Skeletal muscle tissue (tissue), 4 donors: Measurements from ENCODE around the gene NDOR1. TPM values are rescaled to one million over a fixed set of nuclear protein-coding genes. Genes with fewer than 3 reads are reported as not detected.

Experiments used
- H3K27ac ChIP-seq: one replicate; pipeline ENCODE4 v1.7.0; 2013; ENCODE audit warnings: mild to moderate bottlenecking, low read depth, low read length, inconsistent platforms
- H3K27me3 ChIP-seq, 3 donors: one replicate each; pipeline ENCODE4 v1.7.0; 2013; ENCODE audit warnings: low read length in 3 of 3; ENCODE audit not compliant: control insufficient read depth in 3 of 3, insufficient read depth in 3 of 3
- H3K36me3 ChIP-seq, 3 donors: one replicate each; pipeline ENCODE4 v1.7.0; 2013; ENCODE audit warnings: low read length in 3 of 3; ENCODE audit not compliant: control insufficient read depth in 3 of 3, insufficient read depth in 3 of 3
- H3K4me1 ChIP-seq, 3 donors: one replicate each; pipeline ENCODE4 v1.7.0; 2013; ENCODE audit warnings: low read length in 3 of 3, mild to moderate bottlenecking in 3 of 3; ENCODE audit not compliant: control insufficient read depth in 3 of 3, insufficient read depth in 3 of 3
- H3K4me3 ChIP-seq, 3 donors: one replicate each; pipeline ENCODE4 v1.7.0; 2013; ENCODE audit warnings: low read length in 3 of 3
- H3K9ac ChIP-seq, 3 donors: one replicate each; pipeline ENCODE4 v1.7.0; 2013; ENCODE audit warnings: low read length in 3 of 3, mild to moderate bottlenecking in 3 of 3, moderate library complexity in 2 of 3, low read depth in 1 of 3
- H3K9me3 ChIP-seq, 3 donors: one replicate each; pipeline ENCODE4 v1.7.0; 2013; ENCODE audit warnings: low read length in 3 of 3; ENCODE audit not compliant: control insufficient read depth in 3 of 3
- total RNA-seq: library from RNA; depleted of rRNA; stranded (reverse); fragments of >200 nt; gene quantifications from one replicate; pipeline ENCODE4 v1.2.3, GENCODE V29; 2014
- donor health status: Osteomylitis.

The NDOR1 gene
- total RNA-seq, 1 donor from 2014 or later = 4.7 TPM

GRCh38 chr9:137190315-137190856, 15.1 kb upstream of the NDOR1 start:
- peaks cover 26 to 40% (median 34%) of the 10 kb centered on the region in 3 donors for H3K36me3 ChIP-seq

GRCh38 chr9:137191245-137191644, 14.3 kb upstream of the NDOR1 start:
- peak overlapping the region in 1 of 3 donors; percentile 25 for H3K9ac ChIP-seq
- no peaks in the 10 kb centered on the region for H3K27me3 ChIP-seq
- peaks cover 37 to 75% (median 62%) of the 10 kb centered on the region in 3 donors for H3K4me1 ChIP-seq
- peaks cover 21 to 31% (median 26%) of the 10 kb centered on the region in 3 donors for H3K36me3 ChIP-seq
- H3K9me3 ChIP-seq = no peaks in the 10 kb centered on the region
- no peak overlapping the region for H3K4me3 ChIP-seq
- H3K27ac ChIP-seq = no peak overlapping the region

More at GRCh38 chr9:137190315-137190856, 15.1 kb upstream of the NDOR1 start:
- Histone ChIP-seq H3K9me3 (no peaks in the 10 kb centered on the region), H3K4me3 (peak overlapping the region in 1 of 3 donors; percentile 99), H3K9ac (peak overlapping the region in 2 of 3 donors; percentile 95 to 97), H3K4me1 (peaks cover 42 to 75% (median 61%) of the 10 kb centered on the region in 3 donors), H3K27ac (peak overlapping the region; percentile 90), H3K27me3 (no peaks in the 10 kb centered on the region)

GRCh38 chr9:137191691-137192447, 13.6 kb upstream of the NDOR1 start:
- peak overlapping the region in 1 of 3 donors; percentile 25 for H3K9ac ChIP-seq
- no peaks in the 10 kb centered on the region for H3K9me3 ChIP-seq
- no peak overlapping the region for H3K4me3 ChIP-seq
- H3K36me3 ChIP-seq = peaks cover 19 to 26% (median 22%) of the 10 kb centered on the region in 3 donors
- H3K27me3 ChIP-seq = no peaks in the 10 kb centered on the region
- H3K27ac ChIP-seq = no peak overlapping the region
- H3K4me1 ChIP-seq = peaks cover 30 to 73% (median 61%) of the 10 kb centered on the region in 3 donors

- H3K27me3 ChIP-seq = no peaks in the 10 kb centered on the region
- H3K36me3 ChIP-seq = peaks cover 17 to 20% (median 18%) of the 10 kb centered on the region in 3 donors
- H3K4me3 ChIP-seq = no peak overlapping the region
- H3K4me1 ChIP-seq = peaks cover 25 to 71% (median 58%) of the 10 kb centered on the region in 3 donors
- no peak overlapping the region for H3K27ac ChIP-seq
- no peaks in the 10 kb centered on the region for H3K9me3 ChIP-seq
- H3K9ac ChIP-seq = no peak overlapping the region
Observed at GRCh38 chr9:137192448-137192780, 13.1 kb upstream of the NDOR1 start.

- no peak overlapping the region for H3K9ac ChIP-seq
- no peaks in the 10 kb centered on the region for H3K9me3 ChIP-seq
- no peaks in the 10 kb centered on the region for H3K27me3 ChIP-seq
- no peak overlapping the region for H3K27ac ChIP-seq
- peaks cover 17 to 18% (median 18%) of the 10 kb centered on the region in 3 donors for H3K36me3 ChIP-seq
- peaks cover 20 to 71% (median 58%) of the 10 kb centered on the region in 3 donors for H3K4me1 ChIP-seq
- H3K4me3 ChIP-seq = no peak overlapping the region
Observed at GRCh38 chr9:137192859-137193258, 12.6 kb upstream of the NDOR1 start.

GRCh38 chr9:137193771-137194170, 11.7 kb upstream of the NDOR1 start:
- H3K27me3 ChIP-seq = no peaks in the 10 kb centered on the region
- H3K27ac ChIP-seq = no peak overlapping the region
- H3K36me3 ChIP-seq = peaks cover 17 to 18% (median 18%) of the 10 kb centered on the region in 3 donors
- H3K4me3 ChIP-seq = no peak overlapping the region
- no peaks in the 10 kb centered on the region for H3K9me3 ChIP-seq
- peaks cover 26 to 75% (median 66%) of the 10 kb centered on the region in 3 donors for H3K4me1 ChIP-seq
- H3K9ac ChIP-seq = peak overlapping the region in 1 of 3 donors; percentile 71

GRCh38 chr9:137194388-137194787, 11.1 kb upstream of the NDOR1 start:
- peak overlapping the region in 1 of 3 donors; percentile 71 for H3K9ac ChIP-seq
- H3K27me3 ChIP-seq = no peaks in the 10 kb centered on the region
- no peaks in the 10 kb centered on the region for H3K9me3 ChIP-seq
- H3K4me3 ChIP-seq = no peak overlapping the region
- peaks cover 17 to 18% (median 18%) of the 10 kb centered on the region in 3 donors for H3K36me3 ChIP-seq
- no peak overlapping the region for H3K27ac ChIP-seq
- H3K4me1 ChIP-seq = peaks cover 27 to 76% (median 67%) of the 10 kb centered on the region in 3 donors

GRCh38 chr9:137194909-137195308, 10.6 kb upstream of the NDOR1 start:
- no peak overlapping the region for H3K4me3 ChIP-seq
- H3K27ac ChIP-seq = no peak overlapping the region
- H3K4me1 ChIP-seq = peaks cover 24 to 75% (median 65%) of the 10 kb centered on the region in 3 donors

GRCh38 chr9:137195525-137196220, 9.8 kb upstream of the NDOR1 start:
- peaks cover 17 to 67% (median 59%) of the 10 kb centered on the region in 3 donors for H3K4me1 ChIP-seq
- H3K27me3 ChIP-seq = no peaks in the 10 kb centered on the region
- H3K9ac ChIP-seq = no peak overlapping the region
- peaks cover 8 to 10% (median 8%) of the 10 kb centered on the region in 3 donors for H3K36me3 ChIP-seq
- H3K9me3 ChIP-seq = no peaks in the 10 kb centered on the region
- H3K27ac ChIP-seq = no peak overlapping the region
- H3K4me3 ChIP-seq = no peak overlapping the region

More at GRCh38 chr9:137194909-137195308, 10.6 kb upstream of the NDOR1 start:
- H3K9ac ChIP-seq = peak overlapping the region in 2 of 3 donors; percentile 14 to 71
- H3K27me3 ChIP-seq = no peaks in the 10 kb centered on the region
- H3K36me3 ChIP-seq = peaks cover 15 to 16% (median 16%) of the 10 kb centered on the region in 3 donors
- no peaks in the 10 kb centered on the region for H3K9me3 ChIP-seq
